ENCODE results near the gene QRICH2.
"Not testable (repeated sequence)": the region's sequence is repeated elsewhere in the genome, so short reads cannot be mapped to it uniquely, and the experiment has no call there.

QRICH2 gene
- total RNA-seq: 2.8 to 4.9 (median 4.2) reads per million in 4 donors

DNA sequence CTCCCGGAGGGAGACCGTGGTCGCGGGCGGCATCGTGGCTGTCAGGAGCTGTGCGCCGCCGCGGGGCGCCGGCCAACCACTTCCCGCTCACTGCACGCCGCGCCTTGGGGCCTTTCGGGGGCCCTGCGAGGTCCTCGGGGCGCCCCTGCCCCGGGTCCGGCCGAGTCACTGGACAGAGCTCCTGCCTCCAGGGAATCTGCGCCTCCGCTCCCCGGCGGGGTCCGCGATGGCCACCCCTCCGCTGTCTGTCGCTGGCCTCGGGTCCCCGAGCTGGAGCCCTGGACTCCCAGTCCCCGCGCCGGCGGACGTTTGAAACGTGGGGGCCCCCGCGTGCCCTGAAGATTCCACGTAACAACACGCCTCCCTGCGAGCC lies at the start of gene QRICH2:
QRICH2 (minus strand) TSS at position 311 of the 373 bp plus-strand sequence; CDS start at position 33, 278 bp downstream.
- no peak for DNase-seq

DNA sequence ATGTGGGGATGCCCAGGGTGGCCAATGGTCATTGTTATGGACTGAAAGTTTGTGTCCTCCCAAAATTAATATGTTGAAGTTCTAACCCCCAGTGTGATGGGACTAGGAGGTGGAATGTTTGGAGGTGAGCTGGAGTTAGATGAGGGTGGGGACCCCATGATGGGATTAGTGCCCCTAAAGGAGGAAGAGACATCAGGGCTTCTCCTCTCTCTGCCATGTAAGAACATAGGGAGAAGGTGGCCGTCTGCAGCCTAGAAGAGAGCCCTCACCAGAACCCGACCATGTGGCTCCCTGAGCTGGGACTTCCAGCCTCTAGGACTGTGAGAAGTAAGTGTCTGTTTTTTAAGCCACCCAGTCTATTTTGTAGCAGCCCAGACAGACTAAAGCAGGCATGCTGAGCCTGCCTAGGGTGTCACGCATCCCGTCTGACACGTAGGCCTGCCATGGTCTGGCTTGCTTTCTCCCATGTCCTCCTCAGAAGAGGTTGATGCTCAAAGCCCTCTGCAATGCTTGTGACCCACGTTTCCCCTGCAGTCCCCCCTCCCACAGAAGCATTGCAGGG lies 49.6 kb upstream of the QRICH2 start:
- DNase-seq: no peak

- DNase-seq: no peak
Observed at GRCh38 chr17:76356803-76357456, 48.9 kb upstream of the QRICH2 start.

DNA sequence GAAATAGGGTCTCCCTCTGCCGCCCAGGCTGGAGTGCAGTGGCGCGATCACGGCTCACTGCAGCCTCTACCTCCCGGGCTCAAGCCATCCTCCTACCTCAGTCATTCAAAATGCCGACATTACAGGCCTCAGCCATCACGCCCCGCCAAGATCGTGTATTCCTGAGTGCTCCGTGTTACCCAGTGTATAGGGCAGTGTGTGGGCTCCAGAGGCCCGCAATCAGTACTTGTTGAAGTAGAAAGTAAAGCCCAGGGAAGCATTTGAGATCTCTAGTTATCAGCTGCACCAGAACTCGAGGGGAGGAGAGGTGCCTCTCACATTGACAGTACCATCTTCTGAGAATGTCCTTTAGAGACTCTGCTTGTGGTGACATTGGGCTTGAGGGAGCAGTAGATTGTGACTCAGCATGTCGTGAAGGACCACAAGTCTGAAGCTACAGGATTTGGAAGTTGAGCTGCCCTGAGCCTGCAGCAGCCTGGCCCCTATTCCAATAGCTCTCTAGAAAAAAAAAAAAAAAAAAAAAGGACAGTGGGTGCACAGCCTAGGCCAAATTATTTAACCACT lies 46.8 kb upstream of the QRICH2 start:
- peak in 1 of 5 donors; percentile 12 for DNase-seq

- DNase-seq: no peak
Observed at GRCh38 chr17:76354317-76354729, 46.2 kb upstream of the QRICH2 start.

DNA sequence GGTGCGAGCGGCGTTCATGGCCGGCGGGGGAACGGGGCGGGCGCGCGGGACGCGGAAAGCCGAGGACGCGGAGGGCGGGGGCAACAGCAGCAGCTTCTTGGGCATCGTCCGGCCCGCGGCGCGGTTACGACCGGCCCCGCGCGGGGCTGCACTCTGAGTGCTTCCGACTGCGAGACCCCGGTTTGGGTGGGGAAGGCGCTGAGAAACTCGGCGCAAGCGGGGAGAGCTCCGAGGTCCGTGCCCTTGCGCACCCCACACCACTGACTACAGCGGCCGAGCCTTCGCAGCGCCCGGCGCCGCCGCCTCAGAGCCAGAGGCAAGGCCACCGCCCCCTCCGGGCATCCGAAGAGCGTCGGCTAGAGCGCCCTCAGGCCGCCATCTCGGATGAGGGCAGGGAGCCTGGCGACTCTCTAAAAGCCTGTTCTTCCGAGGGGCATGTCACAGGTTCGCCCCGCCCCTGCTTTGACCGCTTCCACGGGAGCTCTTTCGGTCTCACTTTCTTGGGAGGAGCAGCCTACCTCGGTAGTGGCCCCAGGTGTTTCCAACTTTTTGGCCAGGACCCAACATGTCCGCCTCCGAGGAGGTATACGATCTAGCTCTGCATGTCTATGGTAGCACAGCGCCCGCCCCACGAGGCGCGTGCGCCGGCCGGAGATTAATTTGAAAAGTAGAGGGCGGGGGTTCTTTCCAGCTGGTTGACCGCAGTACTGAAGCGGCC lies 45.7 kb upstream of the QRICH2 start, which contains the start of gene PRPSAP1:
PRPSAP1 (minus strand) TSS at position 318 of the 718 bp plus-strand sequence; CDS start at position 105, 213 bp downstream.
- DNase-seq: peak; percentile 44 to 92 (median 66)

GRCh38 chr17:76353004-76353598 lies 45.0 kb upstream of the QRICH2 start:
- peak in 3 of 5 donors; percentile 3 to 14 (median 12) for DNase-seq

DNA sequence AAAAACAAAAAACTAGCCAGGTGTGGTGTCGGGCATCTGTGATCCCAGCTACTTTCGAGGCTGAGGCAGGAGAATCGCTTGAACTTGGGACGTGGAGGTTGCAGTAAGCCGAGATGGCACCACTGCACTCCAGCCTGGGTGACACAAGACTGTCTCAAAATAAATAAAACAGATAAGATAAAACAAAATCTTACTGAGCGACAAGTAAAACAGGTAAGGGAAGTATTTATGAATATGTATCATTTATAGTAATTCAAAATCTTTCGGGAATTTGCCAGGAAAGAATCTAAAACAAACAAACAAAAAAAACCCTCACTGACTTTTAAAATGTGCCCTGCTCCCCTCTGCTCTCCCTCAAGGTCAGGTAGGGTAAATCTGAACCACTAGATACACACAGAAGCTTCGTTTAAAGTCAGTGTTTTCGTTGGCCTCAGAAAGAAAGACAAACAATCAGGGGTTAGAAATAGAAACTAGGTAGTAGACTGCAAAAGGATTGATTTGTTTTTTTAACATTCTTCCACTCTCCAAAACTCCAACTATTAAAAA lies 43.5 kb upstream of the QRICH2 start:
- no peak for DNase-seq

DNA sequence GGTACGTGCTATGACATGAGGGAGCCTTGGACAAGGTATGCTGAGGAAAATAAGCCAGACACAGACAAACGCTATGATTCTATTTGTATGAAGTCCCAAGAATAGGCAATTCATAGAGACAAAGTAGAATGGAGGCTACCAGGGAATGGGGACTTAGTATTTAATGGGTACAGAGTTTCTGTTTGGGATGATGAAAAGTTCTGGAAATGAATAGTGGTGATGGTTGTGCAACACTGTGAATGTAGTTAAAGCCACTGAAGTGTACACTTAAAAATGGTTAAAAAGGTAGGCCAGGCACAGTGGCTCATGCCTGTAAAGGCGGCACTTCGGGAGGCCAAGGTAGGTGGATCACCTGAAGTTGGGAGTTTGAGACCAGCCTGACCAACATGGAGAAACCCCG lies 42.4 kb upstream of the QRICH2 start:
- DNase-seq: no peak

DNA sequence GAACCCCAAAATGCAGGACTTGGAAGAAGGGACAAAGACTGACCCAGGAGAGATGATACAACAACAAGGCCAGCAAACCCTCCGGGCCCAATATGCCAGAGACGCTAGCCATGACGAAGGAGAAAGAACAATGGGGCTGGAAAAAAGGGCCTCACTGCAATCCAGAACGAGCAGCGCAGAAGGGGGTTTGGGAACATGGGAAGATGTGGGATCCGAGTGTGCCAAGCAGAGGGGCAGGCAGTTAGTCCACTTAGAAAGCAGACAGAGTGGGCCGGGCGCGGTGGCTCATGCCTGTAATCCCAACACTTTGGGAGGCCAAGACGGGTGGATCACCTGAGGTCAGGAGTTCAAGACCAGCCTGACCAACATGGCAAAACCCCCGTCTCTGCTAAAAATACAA lies 38.9 kb upstream of the QRICH2 start:
- not testable (repeated sequence) for DNase-seq

DNA sequence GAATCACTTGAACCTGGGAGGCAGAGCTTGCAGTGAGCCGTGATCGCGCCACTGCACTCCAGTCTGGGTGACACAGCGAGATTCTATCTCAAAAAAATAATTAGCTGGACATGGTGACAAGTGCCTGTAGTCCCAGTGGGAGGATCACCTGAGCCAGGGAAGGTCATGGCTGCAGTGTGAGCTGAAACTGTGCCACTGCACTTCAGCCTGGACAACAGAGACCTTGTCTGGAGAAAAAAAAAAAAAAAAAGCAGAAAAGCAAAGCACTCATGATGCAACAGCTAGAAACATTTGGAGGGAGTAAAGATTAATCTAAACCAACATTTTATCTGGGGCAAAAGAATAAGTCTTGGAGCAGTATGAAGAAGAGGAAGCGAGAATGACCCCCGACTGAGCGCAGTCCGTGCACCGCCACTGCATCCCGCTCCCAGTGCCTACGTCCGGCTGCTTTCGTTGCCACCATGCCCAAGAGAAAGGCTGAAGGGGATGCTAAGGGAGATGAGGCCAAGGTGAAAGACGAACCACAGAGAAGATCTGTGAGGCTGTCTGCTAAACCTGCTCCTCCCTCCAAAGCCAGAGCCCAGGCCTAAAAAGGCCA lies 37.4 kb upstream of the QRICH2 start:
- no peak for DNase-seq

- DNase-seq: no peak
Observed at GRCh38 chr17:76343106-76343505, 35.0 kb upstream of the QRICH2 start.

DNA sequence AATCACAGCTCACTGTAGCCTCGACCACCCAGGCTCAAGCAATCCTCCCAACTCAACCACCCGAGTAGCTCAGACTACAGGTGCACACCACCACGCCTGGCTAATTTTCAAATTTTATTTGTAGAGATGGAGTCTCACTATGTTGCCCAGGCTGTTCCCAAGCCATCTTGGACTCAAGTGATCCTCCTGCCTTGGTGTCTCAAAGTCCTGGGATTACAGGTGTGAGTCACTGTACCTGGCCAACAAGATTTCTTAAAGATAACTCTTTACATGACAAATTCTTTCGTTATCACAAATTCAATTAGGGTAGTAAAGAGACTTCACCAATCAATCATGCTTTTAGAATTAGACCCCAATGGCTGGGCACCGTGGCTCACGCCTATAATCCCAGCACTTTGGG lies 33.2 kb upstream of the QRICH2 start:
- no peak for DNase-seq

DNA sequence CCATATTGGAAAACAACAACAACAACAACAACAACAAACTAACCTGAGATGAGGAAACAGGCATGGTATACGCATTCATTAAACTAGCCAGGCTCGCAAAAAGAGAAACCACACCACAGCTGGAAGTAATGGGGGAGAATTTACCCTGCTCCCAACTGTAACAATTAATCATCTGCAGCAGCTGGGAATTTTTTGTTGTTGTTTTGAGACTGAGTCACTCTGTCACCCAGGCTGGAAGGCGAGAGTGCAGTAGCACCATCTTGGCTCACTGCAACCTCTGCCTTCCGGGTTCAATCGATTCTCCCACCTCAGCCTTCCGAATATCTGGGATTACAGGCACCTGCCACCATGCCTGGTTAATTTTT lies 29.3 kb upstream of the QRICH2 start:
- no peak for DNase-seq

- DNase-seq: no peak
Observed at GRCh38 chr17:76336756-76337412, 28.8 kb upstream of the QRICH2 start.

DNA sequence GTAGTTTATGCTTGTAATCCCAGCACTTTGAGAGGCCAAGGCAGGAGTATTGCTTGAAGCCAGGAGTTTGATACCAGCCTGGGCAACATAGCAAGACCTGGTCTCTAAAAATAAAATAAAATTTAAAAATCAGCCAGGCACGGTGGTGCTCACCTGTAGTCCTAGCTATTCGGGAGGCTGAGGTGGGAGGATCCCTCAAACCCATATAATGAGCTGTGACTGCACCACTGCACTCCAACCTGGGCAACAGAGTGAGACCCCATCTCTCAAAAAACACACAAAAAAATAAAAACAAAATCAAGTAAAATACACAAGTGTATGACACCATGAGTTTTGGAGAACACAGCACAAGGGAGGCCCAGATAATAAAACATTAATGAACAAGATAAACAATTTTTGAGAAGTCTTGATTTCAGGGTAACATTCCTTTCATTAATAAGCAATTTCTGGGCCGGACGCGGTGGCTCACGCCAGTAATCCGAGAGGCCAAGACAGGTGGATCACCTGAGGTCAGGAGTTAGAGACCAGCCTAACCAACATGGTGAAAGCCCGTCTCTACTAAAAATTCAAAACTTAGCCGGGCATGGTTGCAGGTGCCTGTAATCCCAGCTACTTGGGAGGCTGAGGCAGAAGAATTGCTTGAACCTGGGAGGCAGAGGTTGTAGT lies 27.8 kb upstream of the QRICH2 start:
- no peak for DNase-seq

- DNase-seq: no peak
Observed at GRCh38 chr17:76333673-76334505, 25.8 kb upstream of the QRICH2 start.

DNA sequence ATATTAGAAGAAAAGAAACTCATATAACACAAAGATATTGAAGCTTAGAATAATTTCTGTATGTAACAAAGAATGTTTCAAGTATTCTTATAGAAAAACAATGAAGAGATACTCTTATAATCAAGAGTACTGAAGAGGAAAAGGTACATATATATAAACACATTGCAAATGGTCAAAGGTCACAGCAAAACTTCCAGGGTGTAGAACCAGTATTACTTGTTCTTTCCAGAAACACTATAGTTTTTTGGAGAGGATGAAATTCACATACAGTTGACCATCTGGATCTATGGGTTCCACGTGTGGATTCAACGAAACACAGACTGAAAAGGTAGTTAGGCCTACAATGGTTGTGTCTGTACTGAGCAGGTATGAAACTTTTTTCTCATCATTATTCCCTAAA lies 23.0 kb upstream of the QRICH2 start:
- DNase-seq: no peak

- no peak for DNase-seq
Observed at GRCh38 chr17:76329664-76330063, 21.6 kb upstream of the QRICH2 start.

DNA sequence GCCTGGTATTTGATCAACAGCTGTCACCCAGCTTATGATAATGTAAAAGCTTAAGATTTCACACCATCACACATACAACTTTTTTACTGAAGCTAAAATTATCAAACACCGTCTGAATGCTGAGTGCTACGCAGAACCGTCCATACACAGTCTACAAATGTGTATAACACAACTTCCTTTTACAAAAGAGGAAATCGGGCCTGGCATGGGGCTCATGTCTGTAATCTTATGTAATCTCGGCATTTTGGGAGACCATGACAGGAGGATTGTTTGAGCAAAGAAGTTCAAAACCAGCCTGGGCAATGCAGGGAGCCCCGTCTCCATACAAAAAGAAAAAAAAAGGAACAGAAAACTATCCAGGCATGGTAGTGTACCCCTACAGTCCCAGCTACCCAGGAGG lies 19.6 kb upstream of the QRICH2 start:
- no peak for DNase-seq

Measured in T-helper 1 cell (primary cell).